ENCODE results near the gene LRRC57.

LRRC57 gene

GRCh38 chr15:42490671-42491538 is 57.7 kb downstream of the LRRC57 start, which contains the start of gene ZNF106:
Gene ZNF106 (minus strand): TSS chr15:42491141. CDS start chr15:42472289, 18,852 bp downstream.
- peak; percentile 91 to 94 for DNase-seq

- peak in 1 of 2 donors; percentile 22 for DNase-seq
Measured at GRCh38 chr15:42490291-42490670, 58.3 kb downstream of the LRRC57 start.
